Muscle of leg (tissue), 11 donors: ENCODE data around the gene FSTL4. TPM values are rescaled to one million over a fixed set of nuclear protein-coding genes. Genes with fewer than 3 reads are reported as not detected.

Experiments
- DNase-seq: peaks from one replicate; pipeline ENCODE4 v3.0.0; 2013
- H3K27ac ChIP-seq: one replicate; pipeline ENCODE4 v1.5.1; 2013; ENCODE audit warnings: mild to moderate bottlenecking, low read length, control low read depth
- H3K27me3 ChIP-seq: one replicate; pipeline ENCODE4 v1.6.1; 2013; ENCODE audit warnings: low read length; ENCODE audit not compliant: control insufficient read depth, insufficient read depth
- H3K36me3 ChIP-seq: one replicate; pipeline ENCODE4 v1.6.1; 2013; ENCODE audit warnings: low read length; ENCODE audit not compliant: control insufficient read depth, insufficient read depth
- H3K4me1 ChIP-seq: one replicate; pipeline ENCODE4 v1.6.1; 2013; ENCODE audit warnings: low read length; ENCODE audit not compliant: control insufficient read depth, insufficient read depth
- H3K4me3 ChIP-seq: one replicate; pipeline ENCODE4 v1.5.1; 2013; ENCODE audit warnings: low read length, control low read depth
- H3K9me3 ChIP-seq: replicated peaks from 2 replicates; pipeline ENCODE4 v1.6.1; 2013; ENCODE audit warnings: low read depth, low read length; ENCODE audit not compliant: control insufficient read depth
- WGBS: methylation state at CpG from one replicate; pipeline ENCODE4 v1.1.5; 2013; ENCODE audit warnings: missing lambda C conversion rate; ENCODE audit not compliant: insufficient coverage; 5-methylcytosine and 5-hydroxymethylcytosine counted together
- polyA plus RNA-seq, 8 donors: library from polyadenylated mRNA; unstranded; fragments of 120-200 nt; gene quantifications; one replicate each; pipeline versions ENCODE4 v1.2.1 to v1.2.3, GENCODE V29; 2013; ENCODE audit warnings: inconsistent platforms in 1 of 8, low replicate concordance in 1 of 8; ENCODE audit not compliant: insufficient read length in 8 of 8, insufficient read depth in 1 of 8
- total RNA-seq: library from RNA; stranded (reverse); fragments of 120-200 nt; gene quantifications from one replicate; pipeline ENCODE4 v1.2.4, GENCODE V29; 2013

Gene FSTL4
- total and polyA plus RNA-seq, 9 donors = 0.68 to 1.8 (median 1.3) TPM

DNA sequence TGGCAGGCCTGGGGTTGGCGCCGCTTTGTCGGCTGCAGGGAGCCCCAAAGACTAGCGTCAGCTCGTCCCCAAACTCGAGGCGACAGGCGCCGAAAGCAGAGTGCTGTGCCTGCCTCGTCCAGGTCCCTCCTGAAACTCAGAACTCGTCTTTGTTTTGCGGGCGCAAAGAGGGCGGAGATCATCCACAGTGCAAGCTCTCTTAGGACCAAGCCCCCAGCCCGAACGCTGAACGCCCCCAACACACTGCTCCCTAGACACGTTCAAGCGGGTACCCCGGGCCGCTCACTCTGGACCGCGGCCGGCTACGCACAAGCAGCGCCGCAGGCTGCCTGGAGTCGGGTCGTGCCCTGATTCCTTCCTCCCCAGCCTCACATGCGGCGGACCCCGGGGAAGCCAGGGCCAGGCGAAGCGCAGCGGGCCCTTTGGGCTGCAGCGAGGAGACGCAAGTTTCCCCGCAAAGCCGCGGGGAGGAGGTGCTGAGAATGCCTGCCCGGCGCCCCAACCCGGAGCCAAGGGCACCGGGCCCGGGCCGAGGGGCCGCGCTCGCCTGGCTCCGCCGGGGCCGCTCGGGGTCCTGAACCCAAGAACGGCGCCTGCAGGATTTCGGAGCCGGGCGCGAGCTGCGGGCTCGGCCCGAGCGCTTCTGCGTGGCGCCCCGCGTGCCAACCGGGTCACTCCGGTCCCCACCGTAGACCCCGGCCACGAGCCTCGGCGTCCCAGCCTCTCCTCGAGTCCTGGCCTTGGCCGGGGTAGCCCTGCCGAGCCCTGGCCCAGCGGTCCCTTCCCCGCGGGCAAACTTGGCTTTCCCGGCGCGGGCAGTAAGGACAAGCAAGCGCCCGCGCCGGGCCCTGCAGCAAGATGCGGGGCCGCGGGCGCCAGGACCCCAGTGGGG, 738 bp downstream of the FSTL4 start:
- Histone ChIP-seq H3K36me3 (no peaks in the 10 kb centered on the region), H3K9me3 (no peaks in the 10 kb centered on the region), H3K4me3 (peak overlapping the region; percentile 3), H3K27me3 (peaks cover 48% of the 10 kb centered on the region), H3K27ac (no peak overlapping the region), H3K4me1 (peaks cover 16% of the 10 kb centered on the region)
- WGBS = under 1% methylated on average over 91 of the region's 91 CpGs
- DNase-seq = no peak

DNA sequence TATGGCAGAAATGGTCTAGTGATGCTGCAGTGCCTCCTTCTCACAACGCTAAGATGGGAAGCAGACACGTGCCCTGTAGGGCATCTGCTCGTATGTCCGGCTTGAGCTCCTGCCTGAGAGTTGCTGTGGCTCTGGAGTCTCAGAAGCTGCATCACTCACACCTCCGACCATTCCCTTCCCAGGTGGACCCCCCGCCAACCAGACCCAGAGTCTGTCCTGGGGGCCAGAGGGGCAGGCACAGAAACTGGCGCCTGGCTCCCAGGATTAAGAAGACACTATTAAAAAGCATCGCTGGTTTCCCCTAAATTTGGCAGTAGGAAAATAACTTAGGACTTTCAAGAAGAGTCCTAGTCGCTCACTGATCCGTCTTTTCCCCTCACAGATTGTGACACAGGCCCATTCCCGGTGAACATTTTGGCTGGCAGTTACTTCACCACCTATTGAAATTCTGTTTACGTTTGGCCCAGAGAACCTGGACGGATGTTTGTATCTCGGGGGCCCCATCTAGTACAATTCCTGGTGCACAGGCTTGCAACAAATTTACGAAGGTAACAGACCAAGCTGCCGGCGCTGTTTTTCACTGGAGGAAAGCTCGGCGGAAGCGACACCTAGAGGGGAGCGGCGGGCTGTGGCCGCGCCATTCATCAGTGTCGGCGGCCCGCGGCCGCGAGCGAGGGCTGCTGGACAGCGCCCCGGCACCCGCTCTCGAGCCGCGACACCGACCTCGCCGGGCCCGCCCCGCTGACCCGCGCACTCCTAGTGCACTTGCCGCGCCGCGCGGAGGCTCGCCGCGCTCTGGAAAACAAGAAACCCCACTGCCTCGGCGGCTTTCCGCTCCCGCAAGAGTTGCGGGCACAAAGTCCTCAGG, 1.6 kb downstream of the FSTL4 start:
- H3K4me1 ChIP-seq = peaks cover 16% of the 10 kb centered on the region

GRCh38 chr5:133607451-133607850, 4.9 kb downstream of the FSTL4 start:
- Histone ChIP-seq H3K36me3 (no peaks in the 10 kb centered on the region), H3K27ac (no peak overlapping the region), H3K4me3 (no peak overlapping the region), H3K4me1 (peaks cover 15% of the 10 kb centered on the region), H3K9me3 (no peaks in the 10 kb centered on the region), H3K27me3 (peaks cover 29% of the 10 kb centered on the region)
- DNase-seq = no peak
- no CpG with 5 or more reads among the region's 6 CpGs for WGBS

More for the DNA sequence above, 1.6 kb downstream of the FSTL4 start:
- WGBS = 4% methylated on average over 56 of the region's 57 CpGs
- DNase-seq = peak; percentile 77
- Histone ChIP-seq H3K27me3 (peaks cover 48% of the 10 kb centered on the region), H3K27ac (no peak overlapping the region), H3K9me3 (no peaks in the 10 kb centered on the region), H3K4me3 (peak overlapping the region; percentile 3), H3K36me3 (no peaks in the 10 kb centered on the region)

DNA sequence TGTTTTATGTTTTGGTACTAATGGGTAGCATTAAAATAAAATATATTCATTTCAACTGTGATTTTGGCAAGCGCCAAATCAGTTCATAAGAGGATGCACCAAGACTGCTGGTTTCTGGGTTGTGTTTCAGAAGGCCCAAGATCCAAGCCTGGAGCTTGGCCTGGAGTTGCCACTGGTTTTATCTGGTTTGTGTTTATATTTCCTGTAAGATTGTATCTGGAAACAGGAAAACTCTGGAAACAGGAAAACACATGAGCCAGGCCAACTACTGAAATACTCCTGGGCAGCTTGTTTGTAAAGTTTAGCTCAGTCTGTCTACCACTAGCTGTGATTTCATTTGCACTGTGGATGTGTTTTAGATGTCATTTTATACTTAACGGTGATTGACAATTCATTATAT, 5.5 kb downstream of the FSTL4 start:
- Histone ChIP-seq H3K4me1 (peaks cover 12% of the 10 kb centered on the region), H3K27me3 (peaks cover 26% of the 10 kb centered on the region), H3K36me3 (no peaks in the 10 kb centered on the region), H3K9me3 (no peaks in the 10 kb centered on the region), H3K27ac (no peak overlapping the region), H3K4me3 (no peak overlapping the region)
- no CpG with 5 or more reads among the region's 2 CpGs for WGBS
- DNase-seq = peak; percentile 2

DNA sequence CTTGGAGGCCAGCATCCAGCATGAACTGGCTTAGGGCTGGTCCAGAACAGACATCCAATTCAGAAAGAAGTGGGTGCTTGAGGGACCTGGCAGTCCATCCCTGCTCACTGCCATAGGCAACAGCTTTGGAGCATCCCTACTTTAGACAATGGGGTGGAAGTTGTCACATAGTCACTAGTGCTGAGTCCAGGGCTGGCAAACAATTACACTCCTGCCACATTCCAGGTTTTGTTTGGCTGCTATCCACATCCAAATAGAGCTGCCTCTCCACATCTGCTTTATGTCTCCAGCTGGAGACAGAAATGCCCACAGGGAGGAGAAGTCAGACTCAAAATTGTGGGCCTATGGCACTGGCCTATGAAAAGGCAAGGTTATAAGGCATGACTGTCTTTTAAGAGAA, 7.0 kb downstream of the FSTL4 start:
- Histone ChIP-seq H3K9me3 (no peaks in the 10 kb centered on the region), H3K27me3 (peaks cover 12% of the 10 kb centered on the region), H3K4me1 (no peaks in the 10 kb centered on the region), H3K4me3 (no peak overlapping the region), H3K36me3 (no peaks in the 10 kb centered on the region), H3K27ac (no peak overlapping the region)
- DNase-seq = peak; percentile 1

- Histone ChIP-seq H3K4me1 (no peaks in the 10 kb centered on the region), H3K4me3 (no peak overlapping the region), H3K9me3 (no peaks in the 10 kb centered on the region), H3K27me3 (peaks cover 4% of the 10 kb centered on the region), H3K36me3 (no peaks in the 10 kb centered on the region), H3K27ac (no peak overlapping the region)
- no CpG with 5 or more reads among the region's 6 CpGs for WGBS
- no peak for DNase-seq
These were observed 8.6 kb downstream of the FSTL4 start for GRCh38 chr5:133603711-133604110.

GRCh38 chr5:133602835-133603380, 9.4 kb downstream of the FSTL4 start:
- no CpG with 5 or more reads among the region's 2 CpGs for WGBS
- H3K27ac ChIP-seq = no peak overlapping the region
- H3K9me3 ChIP-seq = no peaks in the 10 kb centered on the region
- DNase-seq = peak; percentile 13
- no peak overlapping the region for H3K4me3 ChIP-seq
- H3K27me3 ChIP-seq = peaks cover 3% of the 10 kb centered on the region
- H3K4me1 ChIP-seq = no peaks in the 10 kb centered on the region
- H3K36me3 ChIP-seq = no peaks in the 10 kb centered on the region

DNA sequence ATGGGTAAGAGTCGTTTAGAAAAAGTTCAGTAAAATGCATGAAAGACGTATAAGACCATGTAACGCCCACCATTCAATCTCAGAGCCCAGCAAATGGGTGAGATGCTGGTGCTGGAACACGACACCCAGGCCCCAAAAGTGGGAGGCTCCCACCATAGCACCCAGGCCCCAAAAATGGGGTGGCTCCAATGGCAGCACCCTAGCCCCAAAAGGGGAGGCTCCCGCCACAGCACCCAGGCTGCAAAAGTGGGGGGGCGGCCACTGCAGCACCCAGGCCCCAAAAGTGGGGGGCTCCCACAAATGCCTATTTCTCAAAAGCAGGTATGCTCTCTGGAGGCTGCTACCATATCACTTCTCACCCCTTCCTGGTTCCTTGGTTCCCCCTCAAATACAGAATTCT, 12.7 kb downstream of the FSTL4 start:
- no peaks in the 10 kb centered on the region for H3K9me3 ChIP-seq
- H3K36me3 ChIP-seq = no peaks in the 10 kb centered on the region
- no peaks in the 10 kb centered on the region for H3K4me1 ChIP-seq
- H3K27me3 ChIP-seq = peaks cover 3% of the 10 kb centered on the region
- H3K27ac ChIP-seq = no peak overlapping the region
- no peak for DNase-seq
- WGBS = 84% methylated on average over 4 of the region's 6 CpGs
- H3K4me3 ChIP-seq = no peak overlapping the region

- Histone ChIP-seq H3K4me1 (no peaks in the 10 kb centered on the region), H3K9me3 (no peaks in the 10 kb centered on the region), H3K27me3 (peaks cover 3% of the 10 kb centered on the region), H3K27ac (no peak overlapping the region), H3K4me3 (no peak overlapping the region), H3K36me3 (no peaks in the 10 kb centered on the region)
- WGBS = 85% methylated on average over 4 of the region's 8 CpGs
- no peak for DNase-seq
These were observed 13.3 kb downstream of the FSTL4 start for GRCh38 chr5:133599044-133599443.

DNA sequence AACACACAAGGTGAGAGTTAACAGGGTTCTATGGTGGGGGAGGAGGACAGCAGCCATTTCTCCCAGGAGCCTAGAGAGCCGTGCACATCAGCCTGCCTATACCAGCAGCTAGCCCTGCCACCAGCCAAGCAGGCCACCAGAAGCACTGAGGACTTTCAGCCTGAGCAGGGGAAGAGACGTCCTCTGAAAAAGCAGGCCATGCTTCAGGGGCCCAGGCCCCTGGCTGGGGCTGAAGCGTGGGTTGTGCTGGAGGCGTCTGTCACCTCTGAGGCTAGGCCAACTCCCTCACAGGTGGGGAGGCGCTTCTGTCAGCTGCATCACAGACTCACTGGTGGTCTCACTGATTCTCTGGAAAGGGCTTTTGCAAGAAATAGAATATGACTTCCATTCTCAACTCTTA, 16.3 kb downstream of the FSTL4 start:
- no peak overlapping the region for H3K4me3 ChIP-seq
- no peaks in the 10 kb centered on the region for H3K9me3 ChIP-seq
- peaks cover 2% of the 10 kb centered on the region for H3K27me3 ChIP-seq
- no peak for DNase-seq
- 40% methylated on average over 1 of the region's 5 CpGs for WGBS
- H3K4me1 ChIP-seq = no peaks in the 10 kb centered on the region
- no peaks in the 10 kb centered on the region for H3K36me3 ChIP-seq
- H3K27ac ChIP-seq = no peak overlapping the region
